ENCODE data around the gene EIF4G1. TPM values are rescaled to one million over a fixed set of nuclear protein-coding genes. Genes with fewer than 3 reads are reported as not detected.
A peak's percentile ranks its signal among the peaks of the same experiment; 100 is the strongest.

EIF4G1 gene
- polyA plus RNA-seq, 3 donors from 2014 or later, result 6.4 to 55.9 (median 13.4) TPM

GRCh38 chr3:184315543-184315867, 1.1 kb downstream of the EIF4G1 start:
- peaks cover 0 to 10% (median 7%) of the 10 kb centered on the region in 3 donors for H3K36me3 Mint-ChIP-seq

DNA sequence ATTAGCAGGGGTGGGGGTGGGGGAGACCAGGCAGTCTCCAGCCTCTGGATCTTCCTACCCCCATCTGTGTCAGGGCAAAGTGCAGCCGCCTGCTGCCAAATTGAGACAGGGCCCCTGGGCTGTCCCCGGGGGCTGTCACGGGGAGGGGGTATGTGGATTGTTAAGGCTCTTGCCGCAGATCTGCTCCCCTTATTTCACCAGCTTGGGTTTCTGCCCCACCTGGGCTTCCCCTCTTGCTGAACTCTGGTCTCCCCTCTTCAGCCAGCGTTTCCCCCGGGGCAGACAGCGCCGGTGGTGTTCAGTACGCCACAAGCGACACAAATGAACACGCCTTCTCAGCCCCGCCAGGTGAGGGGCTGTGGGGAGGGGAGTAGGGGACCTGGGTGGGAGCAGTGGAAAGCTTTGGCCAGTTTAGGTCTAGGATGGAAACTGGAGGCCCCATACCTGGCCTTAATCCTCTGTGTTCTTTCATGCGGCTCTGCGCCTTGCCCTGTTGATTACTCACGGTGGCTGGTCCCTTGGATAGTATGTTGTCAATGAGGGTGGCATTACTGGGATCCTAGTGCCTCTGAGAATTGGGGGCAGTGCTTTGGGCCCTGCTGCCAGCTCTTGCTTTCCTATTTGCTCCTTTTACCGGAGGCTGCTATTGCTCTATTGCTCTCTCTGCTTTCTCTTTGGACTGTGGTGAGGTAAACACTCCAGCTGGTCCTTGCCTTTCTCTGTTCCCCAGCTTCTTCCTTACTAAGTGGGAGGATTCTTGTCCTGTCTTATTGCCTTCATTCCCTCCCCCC, 1.7 kb downstream of the EIF4G1 start:
- peaks cover 35 to 43% of the 10 kb centered on the region in 2 donors for H3K4me1 Mint-ChIP-seq
- H3K9me3 Mint-ChIP-seq, result no peaks in the 10 kb centered on the region
- H3K27ac Mint-ChIP-seq, result peak overlapping the region; percentile 70 to 96 (median 84)
- peak overlapping the region; percentile 63 to 85 (median 75) for H3K4me3 Mint-ChIP-seq
- DNase-seq, result no peak
- peaks cover 2 to 21% (median 4%) of the 10 kb centered on the region in 3 donors for H3K27me3 Mint-ChIP-seq (ENCODE audit: low read depth in 3 of 3)
- H3K36me3 Mint-ChIP-seq, result peaks cover 3 to 16% (median 7%) of the 10 kb centered on the region in 3 donors

More at GRCh38 chr3:184315543-184315867, 1.1 kb downstream of the EIF4G1 start:
- Mint-ChIP-seq H3K4me3 (peak overlapping the region; percentile 67 to 87 (median 84)), H3K9me3 (no peaks in the 10 kb centered on the region), H3K4me1 (peaks cover 35 to 43% of the 10 kb centered on the region in 2 donors), H3K27ac (peak overlapping the region; percentile 70 to 95 (median 84)), H3K27me3 (ENCODE audit: low read depth in 3 of 3) (peaks cover 2 to 19% (median 4%) of the 10 kb centered on the region in 3 donors)
- no peak for DNase-seq

DNA sequence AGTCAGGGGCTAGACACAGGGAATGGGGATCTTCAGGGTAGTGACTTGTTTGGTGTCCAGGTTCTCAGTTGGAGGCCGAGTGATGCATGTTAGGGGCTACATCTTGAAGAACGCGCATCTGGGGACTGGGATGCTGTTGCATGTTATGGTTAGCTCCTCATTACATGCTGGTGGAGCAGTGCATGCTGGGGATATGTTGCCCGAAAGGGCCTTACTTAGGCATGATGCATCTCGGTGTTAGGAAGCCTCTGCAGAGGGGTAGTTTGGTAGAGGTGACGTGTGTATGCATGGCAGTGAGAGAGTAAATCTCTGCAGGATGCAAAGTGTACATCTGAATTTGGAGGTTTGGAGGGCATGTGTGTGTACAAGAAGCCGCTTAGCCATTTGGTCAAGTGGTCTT, 2.4 kb downstream of the EIF4G1 start:
- H3K9me3 Mint-ChIP-seq, result no peaks in the 10 kb centered on the region
- peaks cover 37 to 43% of the 10 kb centered on the region in 2 donors for H3K4me1 Mint-ChIP-seq
- H3K27ac Mint-ChIP-seq, result peak overlapping the region; percentile 70 to 96 (median 84)
- peaks cover 7 to 23% (median 8%) of the 10 kb centered on the region in 3 donors for H3K36me3 Mint-ChIP-seq
- H3K27me3 Mint-ChIP-seq (ENCODE audit: low read depth in 3 of 3), result peaks cover 2 to 19% (median 4%) of the 10 kb centered on the region in 3 donors
- H3K4me3 Mint-ChIP-seq, result peak overlapping the region; percentile 63 to 85 (median 75)
- DNase-seq, result no peak

GRCh38 chr3:184317201-184317600, 2.8 kb downstream of the EIF4G1 start:
- Mint-ChIP-seq H3K27ac (peak overlapping the region in 5 of 6 donors; percentile 31 to 96 (median 83)), H3K36me3 (peaks cover 9 to 26% (median 10%) of the 10 kb centered on the region in 3 donors), H3K27me3 (ENCODE audit: low read depth in 3 of 3) (peaks cover 2 to 19% (median 4%) of the 10 kb centered on the region in 3 donors), H3K4me1 (peaks cover 37 to 43% of the 10 kb centered on the region in 2 donors), H3K4me3 (peak overlapping the region; percentile 14 to 46 (median 24)), H3K9me3 (no peaks in the 10 kb centered on the region)
- DNase-seq, result no peak

GRCh38 chr3:184320104-184320445, 5.7 kb downstream of the EIF4G1 start:
- no peak overlapping the region for H3K4me3 Mint-ChIP-seq
- DNase-seq, result no peak
- peaks cover 25 to 50% (median 25%) of the 10 kb centered on the region in 3 donors for H3K36me3 Mint-ChIP-seq
- peaks cover 4 to 12% (median 5%) of the 10 kb centered on the region in 3 donors for H3K27me3 Mint-ChIP-seq (ENCODE audit: low read depth in 3 of 3)
- H3K4me1 Mint-ChIP-seq, result peaks cover 37% of the 10 kb centered on the region in 2 donors
- no peaks in the 10 kb centered on the region for H3K9me3 Mint-ChIP-seq
- H3K27ac Mint-ChIP-seq, result no peak overlapping the region

DNA sequence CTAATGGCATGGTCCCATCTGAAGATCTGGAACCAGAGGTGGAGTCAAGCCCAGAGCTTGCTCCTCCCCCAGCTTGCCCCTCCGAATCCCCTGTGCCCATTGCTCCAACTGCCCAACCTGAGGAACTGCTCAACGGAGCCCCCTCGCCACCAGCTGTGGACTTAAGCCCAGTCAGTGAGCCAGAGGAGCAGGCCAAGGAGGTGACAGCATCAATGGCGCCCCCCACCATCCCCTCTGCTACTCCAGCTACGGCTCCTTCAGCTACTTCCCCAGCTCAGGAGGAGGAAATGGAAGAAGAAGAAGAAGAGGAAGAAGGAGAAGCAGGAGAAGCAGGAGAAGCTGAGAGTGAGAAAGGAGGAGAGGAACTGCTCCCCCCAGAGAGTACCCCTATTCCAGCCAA, 7.3 kb downstream of the EIF4G1 start:
- H3K9me3 Mint-ChIP-seq, result no peaks in the 10 kb centered on the region
- H3K4me1 Mint-ChIP-seq, result peaks cover 26 to 28% of the 10 kb centered on the region in 2 donors
- H3K4me3 Mint-ChIP-seq, result no peak overlapping the region
- no peak for DNase-seq
- peaks cover 30 to 65% (median 33%) of the 10 kb centered on the region in 3 donors for H3K36me3 Mint-ChIP-seq
- no peak overlapping the region for H3K27ac Mint-ChIP-seq
- peaks cover 2 to 8% (median 3%) of the 10 kb centered on the region in 3 donors for H3K27me3 Mint-ChIP-seq (ENCODE audit: low read depth in 3 of 3)

DNA sequence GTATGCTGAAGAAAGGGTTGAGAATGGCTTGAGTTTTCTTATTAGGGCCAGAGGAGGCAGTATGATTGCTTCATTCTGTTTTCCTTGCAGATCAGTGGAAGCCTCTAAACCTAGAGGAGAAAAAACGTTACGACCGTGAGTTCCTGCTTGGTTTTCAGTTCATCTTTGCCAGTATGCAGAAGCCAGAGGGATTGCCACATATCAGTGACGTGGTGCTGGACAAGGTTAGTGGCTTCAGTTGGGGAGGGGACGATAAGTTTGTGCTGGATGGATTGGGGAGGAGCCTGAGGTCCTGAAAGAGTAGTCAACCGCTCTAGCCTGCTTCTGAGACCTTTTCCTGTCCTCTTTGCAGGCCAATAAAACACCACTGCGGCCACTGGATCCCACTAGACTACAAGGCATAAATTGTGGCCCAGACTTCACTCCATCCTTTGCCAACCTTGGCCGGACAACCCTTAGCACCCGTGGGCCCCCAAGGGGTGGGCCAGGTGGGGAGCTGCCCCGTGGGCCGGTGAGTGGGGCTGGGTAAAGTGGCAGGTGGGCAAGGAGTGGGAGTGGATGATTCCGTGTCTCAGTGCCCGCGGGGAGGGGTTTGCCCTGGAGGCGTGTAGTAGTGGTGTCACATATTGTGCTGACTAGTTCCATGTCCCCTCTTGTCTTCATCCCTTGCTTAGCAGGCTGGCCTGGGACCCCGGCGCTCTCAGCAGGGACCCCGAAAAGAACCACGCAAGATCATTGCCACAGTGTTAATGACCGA, 8.5 kb downstream of the EIF4G1 start:
- no peak overlapping the region for H3K4me3 Mint-ChIP-seq
- peaks cover 4 to 8% (median 7%) of the 10 kb centered on the region in 3 donors for H3K27me3 Mint-ChIP-seq (ENCODE audit: low read depth in 3 of 3)
- H3K4me1 Mint-ChIP-seq, result peaks cover 14 to 16% of the 10 kb centered on the region in 2 donors
- H3K9me3 Mint-ChIP-seq, result no peaks in the 10 kb centered on the region
- H3K27ac Mint-ChIP-seq, result peak overlapping the region in 3 of 6 donors; percentile 61 to 77 (median 64)
- no peak for DNase-seq
- peaks cover 36 to 71% (median 36%) of the 10 kb centered on the region in 3 donors for H3K36me3 Mint-ChIP-seq

DNA sequence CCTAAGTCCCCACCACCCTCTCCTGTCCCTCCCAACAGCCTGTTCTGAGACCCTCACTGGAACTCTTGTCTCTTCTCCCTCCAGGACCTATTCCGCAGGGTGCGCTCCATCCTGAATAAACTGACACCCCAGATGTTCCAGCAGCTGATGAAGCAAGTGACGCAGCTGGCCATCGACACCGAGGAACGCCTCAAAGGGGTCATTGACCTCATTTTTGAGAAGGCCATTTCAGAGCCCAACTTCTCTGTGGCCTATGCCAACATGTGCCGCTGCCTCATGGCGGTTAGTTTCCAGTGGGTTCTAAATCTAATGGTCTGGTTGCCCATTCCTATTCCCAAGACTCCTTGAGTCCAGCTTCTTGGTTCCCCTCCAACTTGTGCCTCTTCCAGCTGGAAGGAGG, 9.3 kb downstream of the EIF4G1 start:
- peaks cover 38 to 74% (median 39%) of the 10 kb centered on the region in 3 donors for H3K36me3 Mint-ChIP-seq
- peaks cover 4 to 8% (median 7%) of the 10 kb centered on the region in 3 donors for H3K27me3 Mint-ChIP-seq (ENCODE audit: low read depth in 3 of 3)
- H3K4me1 Mint-ChIP-seq, result peaks cover 11 to 12% of the 10 kb centered on the region in 2 donors
- no peak overlapping the region for H3K4me3 Mint-ChIP-seq
- no peaks in the 10 kb centered on the region for H3K9me3 Mint-ChIP-seq
- H3K27ac Mint-ChIP-seq, result no peak overlapping the region
- DNase-seq, result no peak

DNA sequence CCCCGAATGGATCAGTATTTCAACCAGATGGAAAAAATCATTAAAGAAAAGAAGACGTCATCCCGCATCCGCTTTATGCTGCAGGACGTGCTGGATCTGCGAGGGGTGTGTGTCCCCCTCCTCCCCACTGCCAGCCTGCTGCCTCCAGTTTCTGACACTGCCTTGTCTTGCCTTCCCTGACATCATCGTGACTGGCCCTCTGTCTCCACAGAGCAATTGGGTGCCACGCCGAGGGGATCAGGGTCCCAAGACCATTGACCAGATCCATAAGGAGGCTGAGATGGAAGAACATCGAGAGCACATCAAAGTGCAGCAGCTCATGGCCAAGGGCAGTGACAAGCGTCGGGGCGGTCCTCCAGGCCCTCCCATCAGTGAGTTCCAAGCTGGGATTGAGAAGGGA, 10.9 kb downstream of the EIF4G1 start:
- H3K27ac Mint-ChIP-seq, result peak overlapping the region in 3 of 6 donors; percentile 9 to 62 (median 22)
- DNase-seq, result no peak
- H3K4me1 Mint-ChIP-seq, result peaks cover 0 to 4% of the 10 kb centered on the region in 2 donors

DNA sequence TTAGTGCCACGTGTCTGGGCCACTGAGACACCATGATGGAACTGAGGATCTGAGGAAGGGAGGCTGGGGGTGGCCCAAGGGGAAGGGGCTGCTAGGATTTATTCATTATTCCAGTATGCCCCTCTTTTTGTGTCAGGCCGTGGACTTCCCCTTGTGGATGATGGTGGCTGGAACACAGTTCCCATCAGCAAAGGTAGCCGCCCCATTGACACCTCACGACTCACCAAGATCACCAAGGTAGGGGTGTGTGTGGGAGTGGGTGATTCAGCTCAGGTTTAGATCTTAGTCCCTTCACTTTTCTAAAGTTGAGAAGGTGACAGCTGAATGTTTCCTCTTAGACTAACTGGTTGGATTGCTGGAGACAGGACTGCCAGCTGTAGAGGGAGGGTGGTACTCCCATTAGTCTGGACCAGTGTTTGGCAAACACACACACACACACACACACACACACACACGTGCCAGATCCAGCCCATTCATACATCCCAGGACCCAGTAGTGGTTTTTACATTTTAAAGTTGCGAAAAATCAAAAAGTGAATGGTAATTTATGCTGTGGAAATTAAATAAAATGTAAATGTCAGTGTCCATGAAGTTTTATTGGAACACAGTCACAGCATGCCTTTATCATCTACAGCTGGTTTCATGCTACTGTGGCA, 11.4 kb downstream of the EIF4G1 start:
- H3K36me3 Mint-ChIP-seq, result peaks cover 42 to 83% (median 47%) of the 10 kb centered on the region in 3 donors
- no peaks in the 10 kb centered on the region for H3K9me3 Mint-ChIP-seq
- no peak overlapping the region for H3K4me3 Mint-ChIP-seq
- H3K27ac Mint-ChIP-seq, result peak overlapping the region in 1 of 6 donors; percentile 22
- DNase-seq, result no peak
- H3K27me3 Mint-ChIP-seq (ENCODE audit: low read depth in 3 of 3), result peaks cover 2 to 8% (median 4%) of the 10 kb centered on the region in 3 donors
- H3K4me1 Mint-ChIP-seq, result peaks cover 0 to 4% of the 10 kb centered on the region in 2 donors

More for the DNA sequence above, 10.9 kb downstream of the EIF4G1 start:
- Mint-ChIP-seq H3K27me3 (ENCODE audit: low read depth in 3 of 3) (peaks cover 2 to 8% (median 4%) of the 10 kb centered on the region in 3 donors), H3K4me3 (no peak overlapping the region), H3K36me3 (peaks cover 43 to 85% (median 47%) of the 10 kb centered on the region in 3 donors), H3K9me3 (no peaks in the 10 kb centered on the region)

- no peak for DNase-seq
- H3K27ac Mint-ChIP-seq, result peak overlapping the region in 2 of 6 donors; percentile 6 to 55
- H3K4me1 Mint-ChIP-seq, result peaks cover 0 to 2% of the 10 kb centered on the region in 2 donors
- H3K36me3 Mint-ChIP-seq, result peaks cover 34 to 82% (median 47%) of the 10 kb centered on the region in 3 donors
- H3K4me3 Mint-ChIP-seq, result no peak overlapping the region
- H3K9me3 Mint-ChIP-seq, result no peaks in the 10 kb centered on the region
- peaks cover 2 to 8% (median 2%) of the 10 kb centered on the region in 3 donors for H3K27me3 Mint-ChIP-seq (ENCODE audit: low read depth in 3 of 3)
These were observed 12.8 kb downstream of the EIF4G1 start for GRCh38 chr3:184327171-184327570.

DNA sequence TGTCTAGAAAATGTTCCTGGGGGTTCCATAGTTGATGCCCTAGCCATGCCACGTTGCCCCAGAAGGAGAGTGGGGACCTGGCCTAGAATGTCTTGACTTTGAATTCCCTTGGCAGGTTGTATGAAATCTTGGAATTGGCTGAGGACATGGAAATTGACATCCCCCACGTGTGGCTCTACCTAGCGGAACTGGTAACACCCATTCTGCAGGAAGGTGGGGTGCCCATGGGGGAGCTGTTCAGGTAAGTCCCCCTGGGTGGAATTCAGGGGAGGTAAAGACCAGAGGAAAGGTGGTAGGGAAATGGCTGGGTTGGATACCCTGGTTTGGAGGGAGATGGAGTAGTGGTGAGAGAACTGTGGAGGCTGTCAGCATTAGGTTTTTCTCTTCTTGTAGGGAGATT, 14.1 kb downstream of the EIF4G1 start:
- peaks cover 0 to 2% of the 10 kb centered on the region in 2 donors for H3K4me1 Mint-ChIP-seq
- H3K9me3 Mint-ChIP-seq, result no peaks in the 10 kb centered on the region
- no peak for DNase-seq
- peaks cover 36 to 81% (median 48%) of the 10 kb centered on the region in 3 donors for H3K36me3 Mint-ChIP-seq
- peak overlapping the region in 2 of 6 donors; percentile 34 to 39 for H3K27ac Mint-ChIP-seq
- H3K27me3 Mint-ChIP-seq (ENCODE audit: low read depth in 3 of 3), result peaks cover 2 to 7% (median 2%) of the 10 kb centered on the region in 3 donors
- no peak overlapping the region for H3K4me3 Mint-ChIP-seq

- no peak for DNase-seq
- peak overlapping the region in 1 of 5 donors; percentile 1 for H3K4me3 Mint-ChIP-seq
- H3K4me1 Mint-ChIP-seq, result peaks cover 15 to 19% of the 10 kb centered on the region in 2 donors
- H3K27me3 Mint-ChIP-seq (ENCODE audit: low read depth in 3 of 3), result peaks cover 2 to 5% (median 5%) of the 10 kb centered on the region in 3 donors
- peak overlapping the region; percentile 5 to 97 (median 90) for H3K27ac Mint-ChIP-seq
- peaks cover 16 to 55% (median 22%) of the 10 kb centered on the region in 3 donors for H3K36me3 Mint-ChIP-seq
- no peaks in the 10 kb centered on the region for H3K9me3 Mint-ChIP-seq
These were observed 18.1 kb downstream of the EIF4G1 start for GRCh38 chr3:184332370-184333090.

Data from immature natural killer cell (primary cell).